GM18907 (cell line): ENCODE measurements around the gene CCM2.

ENCODE experiments used
- ATAC-seq: cut with Tn5 transposase; IDR thresholded peaks from one replicate; pipeline ENCODE4 v1.9.1; 2021; ENCODE audit warnings: mild to moderate bottlenecking, moderate library complexity; ENCODE audit not compliant: unreplicated experiment

CCM2 gene

DNA sequence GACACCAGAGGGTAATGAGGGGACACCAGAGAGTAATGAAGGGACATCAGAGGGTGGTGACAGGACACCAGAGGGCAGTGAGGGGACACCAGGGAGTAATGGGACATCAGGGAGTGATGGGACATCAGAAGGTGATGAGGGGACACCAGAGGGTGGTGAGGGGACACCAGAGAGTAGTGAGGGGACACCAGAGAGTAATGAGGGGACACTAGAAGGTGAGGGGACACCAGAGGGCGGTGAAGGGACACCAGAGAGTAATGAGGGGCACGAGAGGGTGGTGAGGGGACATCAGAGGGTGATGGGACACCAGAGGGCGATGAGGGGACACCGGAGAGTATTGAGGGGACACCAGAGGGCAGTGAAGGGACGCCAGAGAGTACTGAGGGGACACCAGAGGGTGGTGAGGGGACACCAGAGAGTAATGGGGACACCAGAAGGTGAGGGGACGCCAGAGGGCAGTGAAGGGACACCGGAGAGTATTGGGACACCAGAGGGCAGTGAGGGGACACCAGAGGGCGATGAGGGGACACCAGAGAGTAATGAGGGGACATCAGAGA is 78.2 kb downstream of the CCM2 start:
- no peak for ATAC-seq

DNA sequence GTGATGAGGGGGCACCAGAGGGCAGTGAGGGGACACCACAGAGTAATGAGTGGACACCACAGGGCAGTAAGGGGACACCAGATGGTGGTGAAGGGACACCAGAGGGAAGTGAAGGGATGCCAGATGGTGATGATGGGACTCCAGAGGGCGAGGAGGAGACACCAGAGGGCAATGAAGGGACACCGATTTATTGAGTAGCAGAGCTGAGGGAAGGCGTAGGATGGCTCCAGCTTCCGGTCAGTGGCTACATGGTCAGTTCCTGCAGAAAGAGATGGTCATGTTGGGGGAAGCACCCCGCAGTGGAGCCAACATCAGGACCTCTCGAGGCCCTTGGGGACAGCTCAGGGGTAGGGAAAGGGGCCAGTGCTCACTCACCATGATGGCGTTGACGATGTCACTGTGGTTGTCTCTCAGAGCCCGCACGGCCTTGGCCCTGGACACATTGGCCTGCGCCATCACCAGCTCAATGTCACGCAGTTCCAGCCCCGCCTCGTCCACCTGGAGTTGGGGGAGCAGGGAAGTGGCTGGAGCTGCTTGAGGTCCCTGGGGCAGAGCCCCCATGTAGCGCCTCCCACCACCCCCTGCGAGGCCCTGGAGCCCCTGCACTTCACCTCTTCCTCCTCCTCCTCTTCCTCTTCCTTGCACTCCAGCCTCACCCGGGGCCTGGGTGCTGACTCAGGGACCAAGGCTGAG is 80.4 kb downstream of the CCM2 start:
- no peak for ATAC-seq

DNA sequence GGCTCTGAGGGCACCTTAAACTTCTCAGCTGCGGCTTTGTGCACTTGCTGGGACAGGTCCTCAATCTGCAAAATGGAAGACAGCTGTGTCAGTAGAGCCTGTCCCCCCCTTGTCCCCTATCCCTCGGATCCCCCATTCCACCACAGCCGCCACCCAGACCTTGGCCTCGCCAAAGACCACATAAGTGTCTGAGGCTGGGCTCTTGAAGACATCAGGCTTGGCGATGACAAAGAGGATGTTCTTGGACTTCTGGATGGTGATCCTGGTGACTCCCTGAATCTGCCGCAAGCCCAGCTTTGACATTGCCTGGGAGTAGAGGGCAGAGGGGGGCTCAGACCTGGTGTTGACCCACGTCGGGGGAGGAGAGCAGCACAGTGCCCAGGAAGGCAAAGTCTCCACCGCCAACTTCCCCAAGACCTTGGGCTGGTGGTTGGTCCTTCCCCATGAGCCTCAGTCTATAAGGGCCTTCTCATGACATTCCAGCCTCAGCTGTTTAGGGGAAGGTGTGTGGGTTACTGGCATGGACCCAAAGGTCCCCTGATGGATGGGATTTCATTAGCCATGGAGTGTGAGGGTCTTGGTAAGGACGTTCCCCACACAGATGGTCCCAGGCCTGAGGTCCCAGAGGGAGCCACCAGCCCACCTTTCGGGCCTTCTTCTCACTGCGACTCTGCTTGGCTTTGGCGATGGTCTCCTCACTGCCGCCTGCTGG is 81.1 kb downstream of the CCM2 start:
- ATAC-seq = no peak

DNA sequence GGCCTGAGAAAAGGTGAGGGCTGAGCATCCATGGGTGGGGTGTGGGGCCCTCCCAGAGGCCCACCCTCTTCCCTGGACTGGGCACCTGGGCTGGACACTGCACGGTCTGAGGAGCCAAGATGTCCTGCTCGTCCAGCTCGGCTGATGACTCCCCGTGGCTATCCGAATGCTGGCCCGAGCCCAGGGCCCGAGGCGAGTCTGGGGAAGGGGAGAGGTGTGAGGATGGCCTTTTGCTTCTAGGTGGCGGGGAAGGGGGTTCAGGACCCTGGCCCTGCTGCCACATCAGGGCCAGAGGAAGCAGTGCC is 81.6 kb downstream of the CCM2 start:
- ATAC-seq = no peak

DNA sequence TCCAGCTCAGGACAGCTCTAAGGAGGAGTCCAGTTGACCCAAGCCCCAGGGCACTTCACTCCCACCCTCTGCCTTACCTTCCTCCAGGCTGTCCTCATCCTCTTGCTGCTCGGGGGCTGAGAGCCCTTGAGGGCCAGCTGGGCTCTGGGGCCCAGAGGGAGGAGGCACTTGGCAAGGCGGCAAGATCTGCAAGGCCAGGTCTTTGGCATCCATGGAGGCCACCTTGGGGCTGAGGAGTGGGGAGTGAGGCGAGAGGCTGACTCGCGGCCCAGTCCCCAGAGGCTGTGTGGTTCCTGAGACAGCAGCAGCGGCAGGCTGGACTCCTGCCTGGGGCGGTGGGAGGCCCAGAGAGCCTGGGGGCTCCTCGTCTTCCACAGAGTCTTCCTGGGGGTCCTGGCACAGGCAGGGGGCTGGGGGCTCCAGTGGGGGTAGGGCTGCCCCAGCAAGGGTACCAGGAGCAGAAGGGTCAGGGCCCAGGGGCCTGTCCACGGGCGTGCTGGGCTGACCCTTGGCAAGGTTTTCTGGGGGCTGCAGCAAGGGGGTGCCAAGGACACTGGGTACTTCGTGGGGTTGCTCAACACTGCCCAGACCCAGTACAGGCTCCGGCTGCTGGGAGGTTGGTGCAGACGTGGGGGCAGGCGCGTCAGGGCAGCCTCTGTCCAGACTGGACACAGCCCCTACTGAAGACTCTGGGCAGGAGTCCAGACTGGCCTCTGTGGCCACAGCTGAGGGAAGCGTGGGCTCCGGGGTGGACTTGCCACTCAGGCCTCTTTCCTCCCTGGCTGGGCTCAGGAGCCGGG is 82.2 kb downstream of the CCM2 start:
- no peak for ATAC-seq

GRCh38 chr7:45082831-45083331 is 82.9 kb downstream of the CCM2 start:
- no peak for ATAC-seq

DNA sequence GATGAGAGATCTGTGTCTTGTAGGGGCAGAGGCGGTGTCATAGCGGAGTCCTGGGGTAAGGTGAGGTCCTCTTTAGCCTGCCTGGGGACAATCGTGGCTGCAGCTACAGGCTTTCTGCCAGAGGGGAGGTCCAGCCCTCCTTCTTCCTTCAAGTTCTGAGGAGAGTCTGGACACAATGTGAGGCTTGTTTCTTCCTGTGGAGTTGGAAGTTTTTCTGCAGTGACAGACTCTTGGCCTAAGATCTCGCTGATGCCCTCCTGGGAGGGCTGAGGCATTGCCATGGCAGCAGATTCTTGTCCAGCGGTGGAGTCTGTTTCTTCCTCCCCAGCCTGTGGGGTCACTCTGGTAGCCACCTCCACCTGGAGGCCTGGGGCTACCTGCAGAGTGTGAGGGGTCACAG is 84.3 kb downstream of the CCM2 start:
- no peak for ATAC-seq

- ATAC-seq = no peak
These were observed 85.1 kb downstream of the CCM2 start for GRCh38 chr7:45084901-45085618.

DNA sequence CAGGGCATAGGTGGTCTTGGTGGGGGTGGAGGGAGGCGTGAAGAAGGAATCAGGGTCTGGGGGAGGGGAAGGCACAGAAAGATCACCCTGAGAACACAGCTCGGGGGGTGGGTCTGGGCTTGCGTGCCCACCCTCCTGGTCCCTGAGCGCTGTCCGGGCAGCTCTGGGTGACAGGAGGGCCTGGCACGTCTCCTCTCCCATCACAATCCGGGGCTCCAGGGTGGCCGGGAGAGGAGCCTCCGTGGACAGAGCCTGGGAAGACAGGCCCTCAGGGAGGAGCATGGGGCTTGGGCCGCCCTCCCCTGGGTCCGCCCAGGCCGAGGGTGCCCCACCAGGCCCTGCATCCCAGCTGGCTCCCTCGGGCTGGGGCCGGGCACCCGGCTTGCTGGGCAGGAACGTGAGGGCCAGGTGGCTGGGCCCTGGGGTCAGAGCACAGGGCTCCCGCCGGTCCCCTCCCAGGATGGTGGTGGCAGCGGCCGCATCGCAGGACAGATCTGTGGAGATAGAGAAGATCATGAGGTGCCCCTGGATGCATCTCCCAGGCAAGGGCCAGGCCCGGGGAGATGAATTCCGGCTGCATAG is 85.7 kb downstream of the CCM2 start:
- ATAC-seq = no peak

- ATAC-seq = no peak
These were observed 86.5 kb downstream of the CCM2 start for GRCh38 chr7:45086331-45087065.

- ATAC-seq = no peak
These were observed 87.5 kb downstream of the CCM2 start for GRCh38 chr7:45087301-45088145.

- no peak for ATAC-seq
These were observed 88.2 kb downstream of the CCM2 start for GRCh38 chr7:45088146-45088701.

DNA sequence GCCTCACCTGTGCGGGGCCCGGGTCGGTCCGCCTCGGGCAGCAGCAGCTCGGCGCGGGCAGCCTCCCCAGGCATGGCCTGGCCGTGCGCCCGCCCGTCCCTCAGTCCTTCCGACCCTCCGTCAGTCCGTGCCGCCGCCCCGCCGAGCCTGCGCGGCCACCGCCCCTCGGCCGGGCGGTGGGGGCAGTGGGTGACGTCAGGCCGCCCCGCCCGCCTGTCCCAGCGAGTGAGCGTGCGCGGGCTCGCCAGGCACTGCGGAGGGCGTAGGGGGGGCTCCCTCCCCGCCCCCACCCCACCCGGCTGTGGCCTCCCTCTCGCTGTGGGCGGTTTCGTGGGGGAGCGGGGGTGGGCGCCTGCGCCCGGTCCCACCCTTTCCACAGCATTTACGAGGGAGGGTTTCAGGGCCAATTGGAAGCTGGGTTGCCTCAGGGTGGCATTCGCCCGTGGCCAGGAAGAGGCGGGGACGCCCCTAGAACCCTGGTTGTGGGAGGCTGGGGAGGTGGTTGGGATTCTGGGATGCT is 88.9 kb downstream of the CCM2 start, which contains the start of gene NACAD:
TSS of gene NACAD (minus strand) at position 149 of the 520 bp plus-strand sequence. CDS start at position 74, 75 bp downstream.
- no peak for ATAC-seq

DNA sequence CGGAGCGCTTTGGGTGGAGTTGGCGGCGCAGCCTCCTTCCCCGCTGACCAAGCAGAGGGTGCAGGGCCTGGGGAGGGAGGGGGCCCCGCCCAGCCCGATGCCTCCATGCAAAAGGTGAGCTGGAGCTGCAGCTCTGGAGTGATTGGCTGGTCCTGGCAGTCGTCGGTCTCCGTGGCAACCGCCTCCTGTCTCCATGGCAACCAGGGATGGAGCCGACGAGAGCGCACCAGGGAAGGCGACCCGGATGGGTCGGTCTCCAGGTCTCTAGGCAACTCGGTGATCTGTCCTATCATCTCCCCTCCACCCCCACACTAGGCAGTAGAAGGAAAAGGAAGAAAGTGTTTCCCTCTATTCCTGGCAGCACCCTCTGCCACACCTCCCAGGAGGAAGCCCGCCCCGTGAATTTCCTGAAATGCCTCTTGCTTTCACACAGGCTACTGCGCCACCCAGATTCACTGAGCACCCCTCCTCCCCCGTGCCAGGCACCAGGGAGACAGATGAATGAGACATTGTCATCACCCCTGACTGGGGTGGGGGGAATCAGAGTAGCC is 89.4 kb downstream of the CCM2 start:
- no peak for ATAC-seq

DNA sequence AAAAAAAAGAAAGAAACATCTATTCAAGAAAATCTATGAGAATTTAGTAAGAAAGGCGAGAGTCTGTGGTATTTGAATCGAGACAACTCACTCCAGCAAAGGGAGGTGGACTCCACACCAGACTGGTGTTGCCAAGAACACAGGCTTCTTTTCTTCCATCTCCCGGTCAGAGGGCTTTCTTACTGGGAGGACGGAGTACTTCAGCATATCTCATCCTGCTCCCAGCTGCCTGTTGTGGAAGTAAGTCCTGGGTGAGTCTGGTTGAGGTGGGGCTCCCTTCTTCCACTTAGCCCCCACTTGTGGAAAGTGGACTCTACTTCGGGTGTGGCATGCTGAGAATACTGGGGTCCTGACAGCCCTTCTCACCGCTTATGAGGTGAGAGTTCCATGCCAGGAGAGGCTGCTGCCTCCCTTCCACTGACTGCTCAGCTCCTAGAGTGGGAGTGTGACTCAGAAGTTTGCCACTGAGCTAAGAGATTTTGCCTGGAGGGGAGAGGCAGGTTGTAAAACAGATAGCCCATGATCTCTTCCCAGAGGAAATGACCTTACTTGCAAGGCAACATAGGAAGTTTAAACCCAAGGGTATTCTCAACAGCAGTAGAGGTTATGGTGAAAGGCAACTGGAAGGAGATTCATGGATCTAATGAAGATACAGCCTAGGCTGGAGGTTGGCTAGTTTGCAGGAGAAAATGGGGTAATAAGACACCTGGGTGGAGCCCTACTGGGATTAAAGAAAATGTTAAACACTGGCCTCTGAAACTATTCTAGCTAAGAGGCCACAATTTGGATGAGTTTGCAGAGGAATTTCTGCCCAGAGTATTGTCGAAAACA is 92.3 kb downstream of the CCM2 start:
- no peak for ATAC-seq

GRCh38 chr7:45092931-45093235 is 92.9 kb downstream of the CCM2 start:
- no peak for ATAC-seq
